HG02642 (cell line): ENCODE measurements around the gene CHFR.
"Not testable (repeated sequence)": the region's sequence is repeated elsewhere in the genome, so short reads cannot be mapped to it uniquely, and the experiment has no call there.

ENCODE experiments used
- ATAC-seq: cut with Tn5 transposase; IDR thresholded peaks from one replicate; pipeline ENCODE4 v1.9.1; 2021; ENCODE audit warnings: mild to moderate bottlenecking; ENCODE audit not compliant: unreplicated experiment, poor library complexity

The CHFR gene

GRCh38 chr12:132887513-132888351, at the start of gene CHFR:
CHFR (minus strand) TSS chr12:132887605; CDS start chr12:132887328, 277 bp downstream.
- peak; percentile 99 for ATAC-seq

GRCh38 chr12:132936921-132937320, 49.5 kb upstream of the CHFR start:
- ATAC-seq: not testable (repeated sequence)

- no peak for ATAC-seq
Observed at GRCh38 chr12:132936163-132936562, 48.8 kb upstream of the CHFR start.

GRCh38 chr12:132926415-132926833, 39.0 kb upstream of the CHFR start:
- ATAC-seq: no peak

- ATAC-seq: no peak
Observed at GRCh38 chr12:132925597-132926414, 38.4 kb upstream of the CHFR start.

GRCh38 chr12:132924356-132924755, 37.0 kb upstream of the CHFR start:
- no peak for ATAC-seq

- ATAC-seq: no peak
Observed at GRCh38 chr12:132923356-132923909, 36.0 kb upstream of the CHFR start.

GRCh38 chr12:132922676-132923075, 35.3 kb upstream of the CHFR start:
- no peak for ATAC-seq

GRCh38 chr12:132921685-132922084, 34.3 kb upstream of the CHFR start:
- no peak for ATAC-seq

GRCh38 chr12:132918680-132919079, 31.3 kb upstream of the CHFR start:
- ATAC-seq: no peak

- no peak for ATAC-seq
Observed at GRCh38 chr12:132909030-132909368, 21.6 kb upstream of the CHFR start.

GRCh38 chr12:132908145-132909029, 21.0 kb upstream of the CHFR start:
- ATAC-seq: peak; percentile 97

- not testable (repeated sequence) for ATAC-seq
Observed at GRCh38 chr12:132907789-132908144, 20.4 kb upstream of the CHFR start.

GRCh38 chr12:132907216-132907615, 19.8 kb upstream of the CHFR start:
- ATAC-seq: no peak

- ATAC-seq: no peak
Observed at GRCh38 chr12:132904718-132905328, 17.4 kb upstream of the CHFR start.

- no peak for ATAC-seq
Observed at GRCh38 chr12:132899033-132899432, 11.6 kb upstream of the CHFR start.

GRCh38 chr12:132888852-132889251, 1.4 kb upstream of the CHFR start:
- ATAC-seq: no peak

GRCh38 chr12:132886529-132887477, 602 bp downstream of the CHFR start:
- peak; percentile 29 for ATAC-seq

GRCh38 chr12:132881818-132882217, 5.6 kb downstream of the CHFR start:
- no peak for ATAC-seq
